ENCODE results near the gene LIN7B.

DNA sequence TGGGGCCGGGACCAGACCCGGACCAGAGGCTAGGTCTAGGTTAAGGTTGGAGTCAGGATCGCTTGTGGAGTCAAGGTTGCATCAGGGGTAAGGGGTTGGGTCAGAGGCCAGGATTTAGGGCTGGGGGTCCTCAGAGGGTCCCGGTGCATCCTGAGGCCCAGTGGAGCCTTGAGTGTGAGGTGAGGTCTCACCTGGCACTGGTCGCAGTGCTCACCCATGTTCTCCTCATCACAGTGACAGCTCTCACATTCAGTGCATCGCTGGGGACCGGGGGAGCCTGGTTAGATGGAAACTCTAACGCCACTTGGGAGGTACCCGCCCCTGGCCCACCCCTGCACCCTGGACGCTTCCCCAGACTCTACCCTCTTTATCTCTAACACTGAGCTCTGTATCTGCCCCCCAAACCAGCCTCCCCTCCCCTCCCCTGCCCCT is 38.0 kb downstream of the LIN7B start:
- TF ChIP-seq, protein P1, sequence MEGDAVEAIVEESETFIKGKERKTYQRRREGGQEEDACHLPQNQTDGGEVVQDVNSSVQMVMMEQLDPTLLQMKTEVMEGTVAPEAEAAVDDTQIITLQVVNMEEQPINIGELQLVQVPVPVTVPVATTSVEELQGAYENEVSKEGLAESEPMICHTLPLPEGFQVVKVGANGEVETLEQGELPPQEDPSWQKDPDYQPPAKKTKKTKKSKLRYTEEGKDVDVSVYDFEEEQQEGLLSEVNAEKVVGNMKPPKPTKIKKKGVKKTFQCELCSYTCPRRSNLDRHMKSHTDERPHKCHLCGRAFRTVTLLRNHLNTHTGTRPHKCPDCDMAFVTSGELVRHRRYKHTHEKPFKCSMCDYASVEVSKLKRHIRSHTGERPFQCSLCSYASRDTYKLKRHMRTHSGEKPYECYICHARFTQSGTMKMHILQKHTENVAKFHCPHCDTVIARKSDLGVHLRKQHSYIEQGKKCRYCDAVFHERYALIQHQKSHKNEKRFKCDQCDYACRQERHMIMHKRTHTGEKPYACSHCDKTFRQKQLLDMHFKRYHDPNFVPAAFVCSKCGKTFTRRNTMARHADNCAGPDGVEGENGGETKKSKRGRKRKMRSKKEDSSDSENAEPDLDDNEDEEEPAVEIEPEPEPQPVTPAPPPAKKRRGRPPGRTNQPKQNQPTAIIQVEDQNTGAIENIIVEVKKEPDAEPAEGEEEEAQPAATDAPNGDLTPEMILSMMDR (IDR thresholded peaks at IDR 0.05): no peak
- TF ChIP-seq POLR2A (IDR thresholded peaks at IDR 0.05) (no peak), POLR2AphosphoS5 (IDR thresholded peaks at IDR 0.05) (no peak), EP300 (IDR thresholded peaks at IDR 0.05) (no peak)

Measured in suprapubic skin (tissue), 4 donors.